GM19395 (cell line): ENCODE results near the gene SPNS3.

Experiments
- ATAC-seq: cut with Tn5 transposase; IDR thresholded peaks from one replicate; pipeline ENCODE4 v1.9.1; 2021; ENCODE audit warnings: mild to moderate bottlenecking, moderate library complexity; ENCODE audit not compliant: unreplicated experiment

Gene SPNS3

DNA sequence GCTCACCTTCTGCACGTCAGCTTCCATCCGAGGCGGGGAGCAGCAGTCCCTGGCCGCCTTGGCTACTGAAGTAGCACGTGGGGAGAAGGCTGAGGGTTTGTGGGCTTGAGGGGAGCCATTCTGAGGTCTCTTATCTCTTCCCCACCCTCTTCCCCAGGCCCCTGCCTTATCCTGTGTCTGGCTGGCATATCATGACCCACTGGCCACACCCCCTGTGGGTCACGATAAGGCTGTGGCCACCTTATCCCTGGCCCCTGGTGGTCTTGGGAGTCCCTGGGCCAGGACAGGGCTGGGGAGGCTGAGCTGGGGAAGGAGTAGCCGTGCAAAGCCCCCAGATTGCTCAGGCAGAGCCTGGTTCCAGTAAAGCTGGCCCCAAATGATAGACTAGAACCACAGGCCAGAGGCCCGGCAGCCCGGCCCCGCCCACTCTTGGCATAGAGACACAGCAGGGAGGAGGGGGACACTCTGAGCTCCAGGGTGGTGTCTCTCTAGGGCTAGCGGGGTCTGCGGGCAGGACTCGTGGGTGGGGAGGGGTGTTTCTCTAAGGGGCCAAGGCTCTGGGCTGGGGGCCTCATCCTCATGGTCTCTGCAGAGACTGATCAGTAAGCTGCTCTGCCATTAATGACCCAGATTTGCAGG is 72.6 kb downstream of the SPNS3 start:
- ATAC-seq, result no peak

DNA sequence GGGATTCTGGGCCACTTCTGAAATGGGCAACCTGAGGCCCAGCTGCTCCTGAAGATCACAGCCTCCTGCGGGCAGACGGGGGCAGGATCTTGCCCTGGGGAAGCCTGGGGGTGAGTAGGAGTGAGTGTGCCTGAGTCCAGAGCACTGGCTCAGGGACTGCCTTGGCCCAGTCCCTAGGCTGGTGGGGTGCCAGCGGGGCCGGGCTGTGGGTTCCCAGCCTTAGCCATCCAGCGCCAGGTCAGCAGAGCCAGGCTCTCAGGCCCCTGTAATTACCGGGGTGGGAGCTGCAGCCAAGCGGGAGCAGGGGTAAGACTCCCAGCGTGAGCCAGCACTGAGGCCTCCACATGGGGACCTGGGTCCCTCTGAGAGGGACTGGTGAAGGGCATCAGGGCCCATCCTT is 73.2 kb downstream of the SPNS3 start:
- ATAC-seq, result no peak

DNA sequence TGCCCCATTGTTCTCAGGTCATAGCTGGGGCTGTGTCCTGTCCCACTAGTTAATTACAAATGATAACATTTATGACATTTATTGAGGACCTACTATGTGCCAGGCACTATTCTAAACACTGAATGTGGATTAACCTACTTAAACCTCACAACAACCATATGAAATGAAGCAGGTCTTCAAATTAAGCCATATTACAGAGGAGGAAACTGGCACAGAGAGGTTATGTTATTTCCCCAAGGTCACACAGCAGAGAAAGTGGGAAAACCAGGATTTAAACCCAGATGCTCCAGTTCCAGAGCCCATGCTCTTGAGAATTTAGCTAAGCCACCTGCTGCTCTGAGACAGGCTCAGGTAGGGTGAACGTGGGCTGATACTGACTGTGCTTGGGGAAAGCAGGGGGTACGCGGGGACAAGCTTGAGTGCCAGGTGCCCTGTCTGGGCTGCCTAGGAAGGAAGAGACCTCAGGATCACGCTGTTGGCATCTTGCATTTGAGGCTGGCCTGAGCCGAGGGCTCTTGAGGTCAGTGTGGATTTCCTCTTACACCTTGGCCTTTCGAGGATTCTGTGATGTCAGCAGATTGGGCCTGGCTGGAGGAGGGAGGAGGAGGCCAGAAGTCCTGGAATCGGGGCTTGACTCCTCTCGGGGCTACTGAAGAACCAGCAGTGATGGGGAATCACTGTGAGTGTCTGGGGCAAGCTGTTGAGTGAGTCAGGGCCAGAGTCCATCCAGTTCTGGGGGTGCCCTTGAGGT is 73.8 kb downstream of the SPNS3 start:
- ATAC-seq, result no peak

DNA sequence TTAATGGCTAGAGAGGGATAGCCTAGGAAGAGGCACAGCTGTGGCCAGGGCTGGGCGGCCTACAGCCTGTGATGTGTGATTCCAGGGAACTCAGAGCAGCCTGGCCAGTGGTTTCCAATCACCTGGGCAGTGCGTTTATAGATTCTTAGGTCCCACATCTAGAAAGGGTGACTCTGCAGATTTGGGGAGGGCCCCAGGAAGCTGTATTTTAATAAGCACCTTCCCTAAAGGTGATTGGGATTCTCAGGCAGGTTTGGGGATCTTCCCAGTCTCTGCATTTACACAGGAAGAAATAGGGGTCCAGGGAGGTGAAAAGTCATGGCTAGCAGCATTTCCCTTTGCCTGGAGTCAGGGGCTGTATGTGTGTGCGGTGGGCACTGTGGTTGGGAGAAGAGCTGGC is 74.5 kb downstream of the SPNS3 start:
- no peak for ATAC-seq

DNA sequence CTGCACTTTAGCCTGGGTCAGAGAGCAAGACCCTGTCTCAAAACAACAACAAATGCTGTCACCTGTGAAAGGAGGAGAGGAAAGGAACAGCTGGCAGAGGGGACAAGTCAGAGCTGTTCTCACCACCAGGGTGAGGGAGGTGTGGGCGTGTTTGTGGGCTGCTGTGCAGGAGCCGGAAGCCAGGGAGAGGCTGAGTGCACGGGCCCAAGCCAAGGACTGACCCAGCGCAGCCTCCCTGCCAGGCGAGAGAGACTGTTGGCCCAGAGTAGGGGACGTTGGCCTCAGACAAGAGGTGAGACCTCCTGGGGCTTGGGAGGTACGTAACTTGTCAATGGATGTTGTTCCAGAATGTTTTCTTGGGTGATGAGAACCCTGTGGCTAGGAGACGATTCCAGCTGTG is 75.7 kb downstream of the SPNS3 start:
- ATAC-seq, result no peak

DNA sequence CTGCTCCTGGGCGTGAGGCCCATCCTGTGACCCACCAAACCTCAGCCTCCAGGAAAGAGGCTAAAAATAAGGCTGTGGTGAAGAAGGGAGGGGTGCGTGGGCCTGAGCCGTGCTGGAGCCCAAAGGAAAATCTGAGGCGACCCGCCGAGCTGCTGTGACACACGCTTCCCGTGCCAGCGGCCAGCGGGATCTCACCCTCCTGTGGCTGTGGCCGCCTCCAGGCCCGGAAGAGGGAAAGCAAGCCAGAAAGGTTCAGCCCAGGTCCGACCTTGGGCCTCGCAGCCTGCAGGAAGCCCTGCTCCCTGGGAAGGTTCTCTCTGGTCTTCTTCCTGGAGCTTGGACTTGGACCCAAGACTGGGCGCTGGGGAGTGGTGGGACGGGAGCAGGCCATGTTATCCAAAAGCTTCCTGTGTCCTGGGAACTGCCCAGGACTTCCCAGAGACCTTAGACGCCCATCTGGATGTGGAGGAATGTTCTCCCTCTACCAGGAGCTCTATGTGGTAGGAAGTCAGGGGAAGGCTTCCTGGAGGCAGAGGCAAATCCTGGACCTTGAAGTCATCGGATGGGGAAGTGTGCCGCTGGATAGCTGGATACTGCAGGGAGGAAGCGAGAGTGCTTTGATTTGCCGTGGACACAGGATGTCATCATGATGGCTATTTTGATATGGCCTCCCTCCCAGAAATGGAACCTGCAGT is 76.3 kb downstream of the SPNS3 start:
- ATAC-seq, result no peak

DNA sequence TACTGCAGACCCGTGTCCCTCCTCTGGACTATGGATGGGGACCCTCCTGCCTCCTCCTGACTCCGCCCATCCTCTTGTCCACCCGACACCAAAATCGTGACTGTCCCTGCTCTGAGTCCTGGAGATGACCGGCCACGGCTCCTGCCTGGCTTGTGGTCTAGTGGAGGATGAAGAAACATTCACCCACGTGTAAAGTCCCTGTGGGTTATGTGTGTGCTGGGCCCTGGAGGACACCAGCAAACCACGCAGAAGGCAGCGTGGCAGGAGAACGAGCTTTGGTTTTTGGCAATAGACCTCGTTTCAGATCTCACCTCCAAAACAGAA is 76.8 kb downstream of the SPNS3 start:
- ATAC-seq, result no peak

DNA sequence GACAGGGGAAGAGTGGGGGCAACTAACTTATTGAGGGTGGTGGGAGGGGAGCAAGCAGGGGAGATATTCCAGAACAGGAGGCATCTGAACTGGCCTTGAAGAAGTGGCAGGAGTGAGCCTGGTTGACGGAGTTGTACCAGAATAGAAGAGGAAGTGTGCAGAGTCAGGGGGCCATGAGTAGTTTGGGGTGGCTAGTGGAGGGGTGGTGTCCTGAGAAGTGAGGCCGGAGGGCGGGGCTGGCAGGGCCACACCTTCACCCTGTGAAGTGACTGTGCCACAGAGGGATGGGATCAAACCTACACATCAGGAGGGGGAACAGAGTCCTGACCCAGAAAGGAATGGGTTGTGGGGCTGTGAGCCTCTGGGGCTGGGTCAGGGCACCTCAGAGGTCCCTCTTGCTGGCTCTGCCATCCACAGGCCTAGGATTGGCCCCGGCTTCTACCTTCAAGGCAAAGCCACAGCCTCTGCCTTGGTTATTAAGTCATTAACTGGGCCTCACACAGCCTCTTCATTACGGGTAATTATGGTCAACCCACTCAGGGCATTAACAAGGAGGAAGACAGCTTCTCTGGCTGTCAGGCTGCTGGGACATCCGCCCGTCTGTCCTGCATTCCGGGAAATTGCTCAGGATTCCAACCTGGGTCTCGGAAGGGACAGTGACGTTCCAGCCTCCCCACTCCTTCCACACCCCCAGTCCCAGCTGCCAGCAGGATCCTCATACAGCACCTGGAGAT is 77.6 kb downstream of the SPNS3 start:
- ATAC-seq, result no peak

DNA sequence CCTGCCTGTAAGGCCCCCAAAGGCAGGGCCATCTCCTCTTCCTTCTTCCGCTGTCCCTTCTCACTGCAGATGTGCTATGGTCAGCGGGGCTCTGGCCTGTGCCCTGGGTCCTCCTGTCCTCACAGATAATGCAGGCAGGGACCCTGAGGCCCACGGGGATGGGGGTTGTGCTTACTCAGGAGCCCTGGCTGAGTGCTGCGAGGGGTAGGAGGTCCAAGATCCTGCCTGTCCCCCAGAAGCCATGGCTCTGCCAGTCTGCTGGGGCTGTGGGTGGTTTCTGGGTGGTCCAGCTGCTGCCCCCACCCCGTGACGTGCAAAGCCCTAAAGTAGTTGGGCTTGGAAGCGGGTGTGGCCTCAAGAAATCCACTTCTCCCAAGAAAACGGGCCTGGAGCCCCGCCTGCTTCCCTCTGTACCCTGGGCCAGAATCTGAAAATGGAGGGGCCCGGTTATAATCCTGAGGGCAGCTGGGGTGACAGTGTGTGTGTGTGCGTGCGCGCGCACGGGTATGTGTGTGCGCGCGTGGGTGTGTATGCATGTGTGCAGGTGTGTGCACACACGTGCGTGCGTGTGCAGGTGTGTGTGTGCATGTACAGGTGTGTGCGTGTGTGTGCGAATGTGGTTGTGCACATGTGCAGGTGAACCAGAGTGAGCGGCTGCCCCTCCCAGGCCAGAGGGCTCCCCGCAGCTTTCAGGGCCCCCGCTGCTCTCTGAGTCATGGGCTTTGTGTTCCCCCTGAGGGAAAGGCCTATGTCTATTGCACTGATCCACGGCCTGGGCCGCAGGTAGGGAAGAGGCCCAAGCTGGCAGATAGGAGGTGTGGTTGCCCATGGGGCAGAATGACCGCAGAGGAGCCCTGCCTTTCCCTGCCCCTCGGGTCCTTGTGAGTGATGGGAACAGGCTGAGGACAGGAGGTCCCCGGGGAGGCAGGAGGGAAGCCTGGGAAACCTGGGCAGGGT is 78.7 kb downstream of the SPNS3 start:
- ATAC-seq, result no peak

DNA sequence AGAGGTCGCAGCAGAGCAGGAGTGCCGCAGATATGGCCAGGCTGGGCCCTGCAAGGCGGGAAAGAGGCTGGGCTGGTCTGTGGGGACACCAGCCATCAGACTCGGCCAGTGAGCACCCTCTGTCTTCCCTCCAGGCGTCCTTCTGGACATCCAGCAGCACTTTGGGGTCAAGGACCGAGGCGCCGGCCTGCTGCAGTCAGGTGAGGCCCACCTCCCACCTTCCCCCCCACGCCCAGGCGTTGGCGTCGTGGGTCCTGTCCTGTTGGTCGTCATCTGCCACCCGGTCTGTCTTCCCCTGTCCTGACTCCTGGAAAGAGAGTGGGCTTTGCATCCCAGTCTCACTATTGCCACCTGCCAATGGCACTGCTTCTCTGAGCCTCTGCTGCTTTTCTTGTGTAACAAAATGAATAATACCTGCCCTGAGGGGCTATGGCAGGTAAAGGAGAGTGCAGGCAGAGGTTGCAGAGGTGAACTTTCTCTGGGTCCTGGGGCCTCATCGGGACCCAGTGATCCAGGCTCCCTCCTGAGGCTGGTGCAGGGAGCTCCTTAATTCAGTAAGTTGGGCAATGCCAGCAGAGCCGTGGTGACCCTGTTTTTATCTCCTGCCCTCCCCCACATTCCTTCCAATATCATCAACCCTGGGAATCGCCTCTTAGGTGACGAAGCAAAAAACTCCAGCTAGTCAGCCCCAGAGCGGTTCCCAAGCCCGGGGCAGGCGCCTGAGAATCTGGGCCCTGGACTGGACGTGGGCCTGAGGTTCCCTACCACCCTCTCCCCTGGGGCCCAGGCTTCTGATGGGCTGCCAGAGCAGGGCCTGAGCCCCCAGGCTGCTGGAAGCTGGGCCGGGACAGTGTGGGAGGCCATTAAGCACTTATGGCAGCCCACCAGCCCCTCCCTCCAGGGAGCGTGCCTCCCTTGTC is 79.6 kb downstream of the SPNS3 start:
- ATAC-seq, result no peak

DNA sequence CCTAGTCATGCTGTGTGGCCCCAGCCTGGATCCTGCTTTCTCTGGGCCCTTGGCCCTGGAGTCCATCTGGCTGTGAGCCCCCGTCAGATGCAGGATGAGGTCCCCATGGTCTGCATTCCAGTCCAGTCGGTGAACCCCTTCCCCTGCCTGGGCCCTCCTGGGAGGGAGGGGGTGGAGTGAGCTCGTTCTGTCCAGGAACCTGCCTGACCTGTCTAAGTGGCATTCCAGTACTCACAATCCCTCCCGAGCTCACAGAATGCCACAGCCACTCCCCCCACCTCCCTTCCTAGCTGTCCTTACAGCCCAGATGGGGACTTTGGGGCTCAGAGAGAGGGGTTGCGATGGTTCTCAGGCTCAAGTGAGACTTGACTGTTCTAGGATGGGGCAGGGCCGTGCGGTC is 80.5 kb downstream of the SPNS3 start:
- no peak for ATAC-seq

DNA sequence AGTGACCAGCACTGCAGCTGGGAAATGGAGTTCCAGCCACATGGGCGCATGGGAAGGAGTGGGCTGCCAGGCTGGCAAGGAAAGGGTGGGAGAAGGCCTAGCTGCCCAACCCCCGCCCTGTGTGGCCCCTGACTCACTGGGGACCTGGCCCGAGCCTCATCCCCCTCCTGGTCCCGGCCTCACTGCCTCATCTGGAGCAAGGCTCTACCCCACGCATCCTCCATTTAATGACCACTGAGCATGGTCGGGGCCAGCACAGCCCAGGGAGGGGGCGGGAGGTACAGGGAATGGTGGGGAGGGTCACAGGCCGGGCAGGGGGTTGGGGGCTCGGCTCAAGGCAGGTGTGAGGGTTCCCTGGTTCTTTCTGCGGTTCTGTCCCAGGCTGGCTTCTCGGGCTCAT is 81.0 kb downstream of the SPNS3 start:
- ATAC-seq, result no peak

DNA sequence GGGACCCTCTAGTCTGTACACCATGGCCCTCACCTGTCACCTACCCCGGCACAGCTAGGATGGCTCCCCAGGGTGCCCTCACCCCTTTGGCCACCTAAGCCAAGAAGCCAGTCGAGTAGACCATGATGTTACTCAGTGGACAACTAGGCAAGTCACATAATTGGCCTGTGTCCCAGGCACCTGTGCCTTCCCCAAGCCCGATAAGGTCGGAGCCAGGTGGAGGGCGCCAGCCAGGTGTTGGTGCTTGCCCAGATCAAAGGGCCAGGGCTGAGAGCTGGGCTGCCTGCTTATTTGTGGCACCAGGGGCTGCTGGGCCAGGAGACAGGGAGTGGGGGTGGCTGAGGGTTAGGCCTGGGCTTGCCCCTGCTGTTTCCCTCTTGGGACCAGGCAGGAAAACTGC is 81.8 kb downstream of the SPNS3 start:
- ATAC-seq, result no peak

DNA sequence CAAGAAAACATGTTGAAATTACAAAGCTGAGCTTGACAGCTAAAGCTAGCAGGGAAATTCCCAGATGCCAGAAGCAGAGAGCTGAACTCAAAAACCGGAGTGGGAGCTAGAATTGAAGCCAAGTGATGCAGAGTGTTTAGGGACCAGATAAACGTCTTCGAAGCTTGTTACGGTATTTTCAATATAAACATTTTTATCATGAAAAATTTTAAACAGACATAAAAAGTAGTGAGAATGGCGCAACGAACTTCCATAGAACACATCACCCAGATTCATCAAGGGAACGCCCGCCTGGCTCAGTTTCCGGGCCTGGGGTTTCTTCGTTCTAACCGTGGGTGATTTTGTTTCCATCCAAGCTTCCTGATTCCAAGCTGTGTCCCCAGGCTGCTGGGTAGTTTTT is 83.0 kb downstream of the SPNS3 start:
- ATAC-seq, result no peak

DNA sequence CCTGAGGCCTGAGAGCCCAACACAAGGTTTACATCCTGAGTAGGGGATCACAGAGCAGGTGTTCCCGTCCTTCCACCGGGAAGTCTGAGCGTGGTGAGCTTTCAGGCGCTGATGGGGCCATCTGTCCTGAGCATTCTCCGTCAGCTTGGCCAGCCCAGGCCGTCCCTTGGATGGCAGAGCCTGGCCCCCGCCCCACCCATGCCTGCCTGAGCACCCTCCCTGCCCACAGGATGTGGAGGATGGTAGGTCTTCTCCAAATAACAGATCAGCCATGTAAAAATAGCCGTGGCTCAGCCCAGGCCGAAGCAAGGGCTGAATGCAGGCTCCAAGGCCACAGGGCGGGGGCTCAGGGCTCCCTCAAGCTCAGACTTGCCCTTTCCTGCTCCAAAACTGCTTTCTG is 85.2 kb downstream of the SPNS3 start:
- no peak for ATAC-seq

DNA sequence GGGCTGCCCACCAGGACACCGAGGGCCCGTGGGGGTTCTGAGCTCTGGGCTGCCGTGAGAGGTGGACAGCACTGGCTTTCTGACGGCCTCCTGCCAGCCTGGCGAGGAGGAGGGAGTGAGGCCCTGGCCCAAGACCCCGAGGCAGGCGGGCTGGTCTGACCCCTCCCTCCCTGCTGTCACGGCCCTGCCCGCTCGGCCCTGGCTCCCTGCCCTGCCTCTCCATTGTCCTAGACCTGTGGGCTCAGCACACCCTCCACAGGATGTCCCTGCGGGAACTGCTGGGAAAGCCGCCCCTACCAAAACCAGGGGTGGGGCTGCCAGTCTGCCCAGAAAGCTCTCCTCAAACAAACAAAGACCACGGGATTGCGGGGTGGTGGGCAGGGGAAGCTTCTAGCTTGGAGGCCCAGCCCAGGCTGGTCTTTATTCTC is 85.6 kb downstream of the SPNS3 start:
- no peak for ATAC-seq

DNA sequence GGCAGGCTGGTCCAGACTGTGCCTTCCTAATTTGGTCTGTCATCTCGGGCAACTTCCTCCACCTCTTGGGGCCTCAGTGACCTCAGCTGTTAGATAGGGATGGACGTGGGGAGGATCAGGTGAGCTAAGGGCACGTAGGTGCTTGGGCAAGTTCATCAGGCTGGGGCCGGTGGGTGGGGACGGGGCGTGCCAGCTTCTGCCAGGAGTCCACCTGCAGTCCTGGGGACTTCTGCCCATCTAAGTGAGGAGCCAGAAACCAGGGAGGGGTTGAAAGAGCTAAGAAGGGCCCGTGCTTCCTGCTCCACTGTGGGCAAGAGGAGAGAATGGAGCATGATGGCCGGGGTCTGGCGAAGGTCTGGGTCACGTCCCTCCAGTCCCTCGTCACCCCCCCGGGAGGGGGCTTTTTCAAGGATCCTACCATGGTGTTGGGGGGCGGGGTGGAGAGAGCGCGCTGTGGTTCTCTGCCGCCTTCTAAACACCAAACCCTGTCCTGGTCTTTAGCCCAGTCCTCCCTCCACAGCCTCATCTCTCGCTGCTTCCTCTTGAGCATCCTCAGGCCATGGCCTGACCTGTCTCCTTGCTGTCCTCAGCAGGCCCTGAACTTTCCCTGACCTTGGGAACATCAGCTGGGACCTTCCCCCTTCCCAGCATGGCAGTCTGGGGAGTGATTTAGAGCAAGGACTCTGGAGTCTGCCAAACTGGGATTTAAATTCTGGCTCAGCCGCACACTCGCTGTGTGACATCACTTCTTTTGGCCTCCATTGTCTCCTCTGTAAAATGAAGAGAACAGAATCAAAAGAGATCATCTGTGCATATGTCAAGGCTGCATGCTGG is 86.5 kb downstream of the SPNS3 start:
- no peak for ATAC-seq

DNA sequence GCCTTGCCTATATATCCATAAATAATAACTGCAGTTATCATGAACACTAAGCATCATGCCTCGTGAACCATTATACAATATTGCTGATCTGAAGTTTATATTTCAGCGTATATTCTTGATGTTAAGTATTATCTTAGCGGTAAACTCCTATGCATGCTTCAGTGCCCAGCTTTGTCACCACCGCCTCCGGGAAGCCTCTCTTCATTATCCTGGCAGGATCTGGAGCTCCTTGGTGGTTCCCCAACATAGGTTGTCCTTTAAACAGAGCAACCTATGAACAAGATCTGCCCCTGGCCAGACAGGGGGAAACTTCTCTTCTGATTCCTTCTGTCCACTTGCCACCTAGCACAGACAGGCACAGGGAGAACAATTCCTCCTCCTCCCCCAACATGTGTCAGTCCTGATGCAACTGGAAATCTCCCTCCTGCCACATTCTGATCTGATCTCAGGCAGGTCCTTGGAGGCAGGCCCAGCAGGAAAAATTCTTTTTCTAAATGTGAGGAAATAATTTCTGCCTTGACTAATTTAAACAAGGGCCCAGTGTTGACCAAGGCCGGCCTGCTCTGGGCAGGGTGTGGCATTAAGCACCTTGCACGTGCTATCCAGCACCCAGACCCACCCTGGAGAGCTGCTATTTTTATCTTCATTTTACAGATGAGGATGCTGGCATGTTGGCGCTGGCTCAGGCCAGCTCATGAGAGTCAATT is 87.3 kb downstream of the SPNS3 start:
- ATAC-seq, result no peak
